H9 (cell line): ENCODE measurements around the gene DNAJB11. TPM values are rescaled to one million over a fixed set of nuclear protein-coding genes. Genes with fewer than 3 reads are reported as not detected.

ENCODE experiments used
- DNase-seq: peaks from one replicate; pipeline ENCODE4 v3.0.0-alpha.2; 2017
- H2AFZ ChIP-seq: one replicate; pipeline ENCODE4 v1.6.1; 2013; ENCODE audit warnings: mild to moderate bottlenecking, low read length, control low read depth, moderate library complexity
- H2AK5ac ChIP-seq: 2 replicates; pipeline ENCODE4 v1.6.1; 2013; ENCODE audit warnings: low read length, control low read depth, mixed read lengths; ENCODE audit not compliant: insufficient read length
- H2BK120ac ChIP-seq: one replicate; pipeline ENCODE4 v1.6.1; 2013; ENCODE audit warnings: low read depth, mild to moderate bottlenecking, low read length, control low read depth, inconsistent platforms; ENCODE audit not compliant: poor library complexity, severe bottlenecking
- H2BK12ac ChIP-seq: 2 replicates; pipeline ENCODE4 v1.6.1; 2013; ENCODE audit warnings: low read length, control low read depth, mixed read lengths, low read depth; ENCODE audit not compliant: insufficient read length
- H2BK15ac ChIP-seq: 2 replicates; pipeline ENCODE4 v1.6.1; 2013; ENCODE audit warnings: low read depth, low read length, control low read depth
- H2BK20ac ChIP-seq: one replicate; pipeline ENCODE4 v1.6.1; 2013; ENCODE audit warnings: low read depth, mild to moderate bottlenecking, low read length, control low read depth, inconsistent platforms; ENCODE audit not compliant: poor library complexity, severe bottlenecking
- H2BK5ac ChIP-seq: 2 replicates; pipeline ENCODE4 v1.6.1; 2013; ENCODE audit warnings: low read length, control low read depth, mixed read lengths; ENCODE audit not compliant: insufficient read length
- H3K14ac ChIP-seq: 2 replicates; pipeline ENCODE4 v1.6.1; 2013; ENCODE audit warnings: low read length, control low read depth; ENCODE audit not compliant: insufficient read depth
- H3K18ac ChIP-seq: 2 replicates; pipeline ENCODE4 v1.6.1; 2013; ENCODE audit warnings: low read depth, mild to moderate bottlenecking, mixed read lengths, low read length, control low read depth; ENCODE audit not compliant: insufficient read length
- H3K23ac ChIP-seq: 2 replicates; pipeline ENCODE4 v1.6.1; 2013; ENCODE audit warnings: low read length, control low read depth, mixed read lengths, low read depth; ENCODE audit not compliant: insufficient read length
- H3K23me2 ChIP-seq: 2 replicates; pipeline ENCODE4 v1.6.1; 2013; ENCODE audit warnings: low read depth, mild to moderate bottlenecking, mixed read lengths, low read length, control low read depth; ENCODE audit not compliant: insufficient read length, poor library complexity, severe bottlenecking
- H3K27ac ChIP-seq: 2 replicates; pipeline ENCODE4 v1.5.1; 2013; ENCODE audit warnings: low read length, control low read depth, mixed read lengths, low read depth; ENCODE audit not compliant: insufficient read length
- H3K27me3 ChIP-seq: 2 replicates; pipeline ENCODE4 v1.6.1; 2013; ENCODE audit warnings: low read length, control low read depth, inconsistent platforms; ENCODE audit not compliant: insufficient read depth
- H3K4ac ChIP-seq: 2 replicates; pipeline ENCODE4 v1.6.1; 2013; ENCODE audit warnings: low read depth, mild to moderate bottlenecking, control low read depth, inconsistent platforms, low read length, moderate library complexity
- H3K4me1 ChIP-seq: 2 replicates; pipeline ENCODE4 v1.6.1; 2013; ENCODE audit warnings: low read length, control low read depth, inconsistent platforms; ENCODE audit not compliant: insufficient read depth
- H3K4me2 ChIP-seq: 2 replicates; pipeline ENCODE4 v1.6.1; 2013; ENCODE audit warnings: low read length, control low read depth, mixed read lengths; ENCODE audit not compliant: insufficient read length, insufficient read depth
- H3K56ac ChIP-seq: 2 replicates; pipeline ENCODE4 v1.6.1; 2013; ENCODE audit warnings: low read depth, mild to moderate bottlenecking, mixed read lengths, low read length, control low read depth; ENCODE audit not compliant: insufficient read length
- H3K79me1 ChIP-seq: 2 replicates; pipeline ENCODE4 v1.6.1; 2013; ENCODE audit warnings: low read depth, mild to moderate bottlenecking, moderate library complexity, low read length, control low read depth, inconsistent platforms; ENCODE audit not compliant: insufficient read depth, poor library complexity, severe bottlenecking
- H3K79me2 ChIP-seq: 2 replicates; pipeline ENCODE4 v1.6.1; 2013; ENCODE audit warnings: low read length, control low read depth, inconsistent platforms; ENCODE audit not compliant: insufficient read depth
- H3K9ac ChIP-seq: 2 replicates; pipeline ENCODE4 v1.6.1; 2013; ENCODE audit warnings: low read length, control low read depth, mixed read lengths; ENCODE audit not compliant: insufficient read length; ENCODE audit errors: extremely low read depth
- H3K9me3 ChIP-seq: one replicate; pipeline ENCODE4 v1.6.1; 2013; ENCODE audit warnings: low read depth, low read length, inconsistent platforms; ENCODE audit not compliant: control insufficient read depth
- H3T11ph ChIP-seq: one replicate; pipeline ENCODE4 v1.6.1; 2013; ENCODE audit warnings: mild to moderate bottlenecking, low read length, control low read depth, inconsistent platforms
- H4K20me1 ChIP-seq: one replicate; pipeline ENCODE4 v1.6.1; 2013; ENCODE audit not compliant: control insufficient read depth, insufficient read length, insufficient read depth
- H4K5ac ChIP-seq: 2 replicates; pipeline ENCODE4 v1.6.1; 2013; ENCODE audit warnings: low read depth, mild to moderate bottlenecking, mixed read lengths, low read length, control low read depth; ENCODE audit not compliant: insufficient read length
- H4K8ac ChIP-seq: replicated peaks from 2 replicates; pipeline ENCODE4 v1.6.1; 2013; ENCODE audit warnings: low read length, control low read depth, mixed read lengths, low read depth; ENCODE audit not compliant: insufficient read length
- H4K91ac ChIP-seq: 2 replicates; pipeline ENCODE4 v1.6.1; 2013; ENCODE audit warnings: low read depth, mild to moderate bottlenecking, moderate library complexity, mixed read lengths, low read length, control low read depth; ENCODE audit not compliant: insufficient read length
- H3K27ac Mint-ChIP-seq, 3 experiments: 2 replicates in 2 of 3; 3 replicates in 1 of 3; pipeline ENCODE4 v1.8.0; 2020 to 2021; ENCODE audit warnings: mixed read lengths in 3 of 3, mild to moderate bottlenecking in 1 of 3, moderate library complexity in 1 of 3
- H3K27me3 Mint-ChIP-seq: 2 replicates; pipeline ENCODE4 v1.8.0; 2021; ENCODE audit warnings: low read depth, mild to moderate bottlenecking, moderate library complexity, mixed read lengths
- H3K36me3 Mint-ChIP-seq, 3 experiments: 2 replicates in 2 of 3; 3 replicates in 1 of 3; pipeline ENCODE4 v1.8.0; 2020 to 2021; ENCODE audit warnings: low read depth in 3 of 3, mixed read lengths in 3 of 3; ENCODE audit not compliant: insufficient read depth in 1 of 3
- H3K4me1 Mint-ChIP-seq, 2 experiments: 2 replicates each; pipeline ENCODE4 v1.8.0; 2020; ENCODE audit warnings: mixed read lengths in 2 of 2
- H3K4me3 Mint-ChIP-seq, 2 experiments: 2 replicates in 1 of 2; 3 replicates in 1 of 2; pipeline ENCODE4 v1.8.0; 2020 to 2021; ENCODE audit warnings: mild to moderate bottlenecking in 2 of 2, mixed read lengths in 2 of 2, moderate library complexity in 1 of 2
- H3K9me3 Mint-ChIP-seq, 2 experiments: 2 replicates in 1 of 2; 3 replicates in 1 of 2; pipeline ENCODE4 v1.8.0; 2020; ENCODE audit warnings: mild to moderate bottlenecking in 2 of 2, mixed read lengths in 2 of 2, moderate library complexity in 1 of 2
- CTCF ChIP-seq: fragments of 200-600 bp; sonication (generic); conservative IDR thresholded peaks from 3 replicates; pipeline ENCODE4 v1.8.0; 2021; ENCODE audit warnings: antibody characterized with exemption, mild to moderate bottlenecking
- WGBS: extraction: QIAGEN DNeasy Blood & Tissue Kit; methylation state at CpG from one replicate; pipeline ENCODE4 v1.1.7; 2013; ENCODE audit warnings: missing lambda C conversion rate, low lambda C conversion rate, mixed read lengths; ENCODE audit not compliant: insufficient read length; ENCODE audit errors: extremely low coverage; 5-methylcytosine and 5-hydroxymethylcytosine counted together
- total RNA-seq: library from RNA; stranded (reverse); gene quantifications from 2 replicates; pipeline ENCODE4 v1.2.1, GENCODE V29; 2021

DNAJB11 gene
- total RNA-seq, 1 experiment from 2014 or later = 61.2 TPM

- Histone ChIP-seq H3K27me3 (no peaks in the 10 kb centered on the region), H3K23ac (no peak overlapping the region), H3K9ac (no peak overlapping the region), H3K4ac (no peak overlapping the region), H2BK120ac (no peak overlapping the region), H3K23me2 (no peaks in the 10 kb centered on the region), H3K14ac (no peak overlapping the region), H4K5ac (no peak overlapping the region), H3K27ac (no peak overlapping the region), H3K79me2 (no peaks in the 10 kb centered on the region), H2BK5ac (no peak overlapping the region), H3K56ac (no peak overlapping the region), H3K18ac (no peak overlapping the region), H4K91ac (no peak overlapping the region), H2AFZ (no peak overlapping the region), H2BK15ac (no peak overlapping the region), H2BK20ac (no peak overlapping the region), H3K4me2 (no peak overlapping the region), H2BK12ac (no peak overlapping the region), H3K9me3 (no peaks in the 10 kb centered on the region), H2AK5ac (no peak overlapping the region), H3T11ph (no peak overlapping the region), H3K4me1 (no peaks in the 10 kb centered on the region), H4K20me1 (no peaks in the 10 kb centered on the region), H4K8ac (no peak overlapping the region), H3K79me1 (no peaks in the 10 kb centered on the region)
- WGBS = no CpG with 5 or more reads among the region's 2 CpGs
- H3K36me3 Mint-ChIP-seq = no peaks in the 10 kb centered on the region
- H3K4me3 Mint-ChIP-seq = no peak overlapping the region
- no peak for TF ChIP-seq CTCF
- no peak overlapping the region for H3K27ac Mint-ChIP-seq
- H3K27me3 Mint-ChIP-seq = peaks cover 13% of the 10 kb centered on the region
- peaks cover 0 to 2% of the 10 kb centered on the region in 2 experiments; a peak in 1 of 5 replicates for H3K9me3 Mint-ChIP-seq
- H3K4me1 Mint-ChIP-seq = peaks cover 0 to 7% of the 10 kb centered on the region in 2 experiments; a peak in 1 of 4 replicates
- no peak for DNase-seq
Observed at GRCh38 chr3:186523434-186523833, 47.1 kb upstream of the DNAJB11 start.
